Measurements from ENCODE around the gene CAMK4. TPM values are rescaled to one million over a fixed set of nuclear protein-coding genes. Genes with fewer than 3 reads are reported as not detected.

CAMK4 gene
- total RNA-seq, 2 donors from 2014 or later = 139 to 163 TPM

DNA sequence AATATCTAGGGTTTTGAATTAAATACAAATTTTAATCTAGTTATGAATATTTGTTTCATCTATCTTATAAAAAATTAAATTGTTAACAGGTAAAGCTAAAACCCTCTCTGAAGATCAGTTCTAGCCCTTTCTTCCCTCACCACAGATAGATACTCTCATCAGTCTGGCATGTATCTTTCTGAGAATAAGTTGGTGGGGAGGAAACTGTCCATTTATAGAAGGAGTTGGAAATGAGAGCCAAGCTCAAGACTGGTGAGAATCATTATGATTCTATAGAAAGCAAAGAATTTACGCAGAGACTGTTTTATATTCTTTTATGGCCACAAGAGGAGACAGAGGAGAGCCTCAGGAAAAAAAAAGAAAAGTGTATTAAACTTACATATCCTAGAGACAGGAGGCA lies 229.1 kb downstream of the CAMK4 start:
- H3K36me3 Mint-ChIP-seq (ENCODE audit: low read depth) = peaks cover 10% of the 10 kb centered on the region
- ATAC-seq (no peak), DNase-seq (no peak)
- H3K27me3 Mint-ChIP-seq = no peaks in the 10 kb centered on the region
- peaks cover 13% of the 10 kb centered on the region for H3K4me1 Mint-ChIP-seq
- H3K4me3 Mint-ChIP-seq = no peak overlapping the region
- no peaks in the 10 kb centered on the region for H3K9me3 ChIP-seq (ENCODE audit: control insufficient read depth, low read length, poor library complexity, severe bottlenecking)
- peak overlapping the region; percentile 32 for H3K27ac Mint-ChIP-seq

DNA sequence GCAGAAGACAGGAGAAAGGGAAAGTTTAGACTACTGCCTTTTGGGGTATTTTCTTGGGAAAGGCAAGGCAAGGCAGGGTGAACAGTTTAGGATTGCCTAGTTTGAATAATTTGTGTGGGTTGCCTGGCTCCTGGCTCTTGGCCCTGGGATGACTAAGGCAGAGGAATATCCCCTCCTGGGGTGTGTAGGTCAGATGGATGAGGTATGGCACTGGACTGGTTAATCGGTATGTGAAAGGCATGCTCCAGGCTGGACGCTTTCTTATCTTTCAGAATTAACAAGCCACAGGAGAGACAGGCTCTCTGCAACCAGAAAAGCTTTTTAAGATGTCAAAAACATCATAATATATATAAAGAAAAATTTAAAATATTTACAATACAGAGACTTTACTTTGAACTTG lies 229.6 kb downstream of the CAMK4 start:
- peak overlapping the region; percentile 32 for H3K27ac Mint-ChIP-seq

DNA sequence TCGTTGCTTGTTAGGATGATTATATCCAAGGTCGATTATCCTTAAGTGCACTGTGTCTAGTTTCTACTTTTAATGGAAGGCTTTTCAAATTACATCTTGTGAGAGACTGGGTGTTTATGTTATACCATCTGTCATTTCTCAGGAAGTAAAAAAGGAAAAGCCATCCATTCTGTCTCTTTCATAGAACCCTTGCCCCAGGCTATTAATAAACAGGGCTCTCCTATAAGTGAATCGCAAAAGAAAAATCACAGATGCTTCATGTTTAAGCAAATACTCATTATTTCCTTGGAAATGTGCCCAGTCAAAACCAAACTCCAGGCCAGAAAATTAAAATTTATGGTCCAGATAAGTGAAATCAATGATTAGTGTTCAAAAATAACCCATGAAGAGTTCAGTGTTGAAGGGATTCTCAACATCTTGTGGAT lies 230.0 kb downstream of the CAMK4 start:
- ATAC-seq = no peak
- Mint-ChIP-seq H3K36me3 (ENCODE audit: low read depth) (peaks cover 12% of the 10 kb centered on the region), H3K27ac (no peak overlapping the region)

More for the DNA sequence above, 229.6 kb downstream of the CAMK4 start:
- H3K9me3 ChIP-seq (ENCODE audit: control insufficient read depth, low read length, poor library complexity, severe bottlenecking) = no peaks in the 10 kb centered on the region
- Mint-ChIP-seq H3K4me3 (no peak overlapping the region), H3K4me1 (peaks cover 16% of the 10 kb centered on the region), H3K27me3 (no peaks in the 10 kb centered on the region), H3K36me3 (ENCODE audit: low read depth) (peaks cover 12% of the 10 kb centered on the region)
- DNase-seq (no peak), ATAC-seq (no peak)

DNA sequence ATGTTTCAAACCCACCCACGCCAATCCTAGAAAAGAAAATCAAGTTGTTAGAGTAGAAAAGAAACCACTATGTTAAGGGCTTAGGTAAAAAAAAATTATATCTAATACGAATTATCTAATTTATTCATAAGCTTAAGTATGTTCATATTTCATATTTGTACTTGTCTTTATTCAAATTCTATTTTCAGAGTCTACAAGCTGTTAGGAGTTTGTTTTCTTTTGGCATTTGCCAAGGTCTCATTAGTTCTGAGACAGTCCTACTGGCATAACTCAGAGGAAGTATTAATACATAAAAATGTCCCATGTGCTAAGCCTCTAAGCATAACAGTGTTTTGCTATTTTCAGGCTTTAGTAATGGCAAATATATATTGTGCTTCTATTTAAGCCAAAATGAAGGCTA lies 230.6 kb downstream of the CAMK4 start:
- DNase-seq (no peak), ATAC-seq (no peak)
- H3K27ac Mint-ChIP-seq = no peak overlapping the region
- no peaks in the 10 kb centered on the region for H3K27me3 Mint-ChIP-seq
- H3K4me1 Mint-ChIP-seq = peaks cover 18% of the 10 kb centered on the region
- no peaks in the 10 kb centered on the region for H3K9me3 ChIP-seq (ENCODE audit: control insufficient read depth, low read length, poor library complexity, severe bottlenecking)
- H3K4me3 Mint-ChIP-seq = no peak overlapping the region
- peaks cover 9% of the 10 kb centered on the region for H3K36me3 Mint-ChIP-seq (ENCODE audit: low read depth)

More for the DNA sequence above, 230.0 kb downstream of the CAMK4 start:
- H3K4me3 Mint-ChIP-seq = no peak overlapping the region
- H3K4me1 Mint-ChIP-seq = peaks cover 20% of the 10 kb centered on the region
- no peaks in the 10 kb centered on the region for H3K27me3 Mint-ChIP-seq
- H3K9me3 ChIP-seq (ENCODE audit: control insufficient read depth, low read length, poor library complexity, severe bottlenecking) = no peaks in the 10 kb centered on the region
- no peak for DNase-seq

DNA sequence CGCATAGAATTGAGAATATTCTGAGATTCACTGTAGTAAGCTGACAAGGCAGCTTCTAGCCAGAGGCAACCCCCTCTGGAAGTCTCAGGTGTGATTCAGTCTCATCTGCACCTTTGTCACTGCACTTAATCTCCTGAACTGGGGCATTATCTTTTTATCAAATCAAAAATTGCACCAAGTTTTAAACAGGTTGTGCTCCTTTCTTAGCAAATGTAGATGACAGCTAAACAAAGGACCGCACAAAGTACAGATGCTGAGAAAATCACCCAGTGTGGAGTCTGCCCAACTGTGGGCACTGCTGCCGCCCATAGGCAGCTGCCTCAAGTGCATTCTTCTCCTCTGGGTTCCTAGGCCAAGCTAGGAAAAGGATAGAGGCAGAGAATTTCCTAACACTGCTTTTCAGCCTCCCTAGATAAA lies 237.1 kb downstream of the CAMK4 start:
- no peaks in the 10 kb centered on the region for H3K9me3 ChIP-seq (ENCODE audit: control insufficient read depth, low read length, poor library complexity, severe bottlenecking)
- H3K27me3 Mint-ChIP-seq = no peaks in the 10 kb centered on the region
- no peak overlapping the region for H3K4me3 Mint-ChIP-seq
- ATAC-seq = no peak
- H3K4me1 Mint-ChIP-seq = peaks cover 12% of the 10 kb centered on the region
- DNase-seq = no peak
- peaks cover 14% of the 10 kb centered on the region for H3K36me3 Mint-ChIP-seq (ENCODE audit: low read depth)
- H3K27ac Mint-ChIP-seq = no peak overlapping the region

DNA sequence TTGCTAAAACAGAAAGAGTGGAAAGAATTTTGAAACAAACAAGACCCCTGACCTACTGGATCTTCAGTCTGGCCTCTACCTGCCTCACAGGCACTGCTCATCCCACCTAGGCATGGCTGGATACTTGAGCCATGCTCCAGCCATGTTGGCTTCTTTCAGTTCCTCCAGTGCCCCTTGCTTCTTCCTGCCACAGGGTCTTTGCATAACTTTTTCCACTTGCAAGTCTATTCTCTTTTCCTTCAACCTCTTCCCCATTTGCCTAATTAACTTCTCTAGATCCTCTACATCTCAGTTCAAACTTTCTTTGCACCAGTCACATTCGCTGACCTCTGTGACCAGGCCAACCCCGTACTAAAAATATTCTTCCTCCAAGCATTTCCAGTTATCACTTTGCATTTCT lies 237.8 kb downstream of the CAMK4 start:
- no peak overlapping the region for H3K4me3 Mint-ChIP-seq
- H3K27ac Mint-ChIP-seq = no peak overlapping the region
- DNase-seq (no peak), ATAC-seq (no peak)
- peaks cover 14% of the 10 kb centered on the region for H3K36me3 Mint-ChIP-seq (ENCODE audit: low read depth)
- no peaks in the 10 kb centered on the region for H3K9me3 ChIP-seq (ENCODE audit: control insufficient read depth, low read length, poor library complexity, severe bottlenecking)
- H3K4me1 Mint-ChIP-seq = peaks cover 12% of the 10 kb centered on the region
- no peaks in the 10 kb centered on the region for H3K27me3 Mint-ChIP-seq

DNA sequence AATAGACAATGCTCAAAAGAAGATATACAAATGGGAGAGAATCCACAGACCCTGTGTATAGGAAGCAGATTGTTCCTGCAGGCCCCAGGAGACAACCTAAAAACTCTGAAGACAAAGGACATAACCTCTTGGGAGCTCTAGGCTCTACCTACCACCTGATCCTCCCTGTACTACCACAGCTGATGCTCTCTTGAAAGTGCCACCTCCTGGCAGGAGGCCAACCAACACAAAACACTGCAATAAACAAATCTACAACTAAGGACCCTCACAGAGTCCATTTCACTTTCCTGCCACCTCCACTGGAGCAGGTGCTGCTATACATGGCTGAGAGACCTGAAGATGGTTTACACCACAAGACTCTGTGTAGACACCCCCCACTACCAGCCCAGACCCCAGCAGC lies 239.1 kb downstream of the CAMK4 start:
- Mint-ChIP-seq H3K27me3 (no peaks in the 10 kb centered on the region), H3K4me1 (peaks cover 12% of the 10 kb centered on the region), H3K4me3 (no peak overlapping the region), H3K27ac (peak overlapping the region; percentile 48), H3K36me3 (ENCODE audit: low read depth) (peaks cover 14% of the 10 kb centered on the region)
- no peak for DNase-seq
- no peak for ATAC-seq
- H3K9me3 ChIP-seq (ENCODE audit: control insufficient read depth, low read length, poor library complexity, severe bottlenecking) = no peaks in the 10 kb centered on the region

DNA sequence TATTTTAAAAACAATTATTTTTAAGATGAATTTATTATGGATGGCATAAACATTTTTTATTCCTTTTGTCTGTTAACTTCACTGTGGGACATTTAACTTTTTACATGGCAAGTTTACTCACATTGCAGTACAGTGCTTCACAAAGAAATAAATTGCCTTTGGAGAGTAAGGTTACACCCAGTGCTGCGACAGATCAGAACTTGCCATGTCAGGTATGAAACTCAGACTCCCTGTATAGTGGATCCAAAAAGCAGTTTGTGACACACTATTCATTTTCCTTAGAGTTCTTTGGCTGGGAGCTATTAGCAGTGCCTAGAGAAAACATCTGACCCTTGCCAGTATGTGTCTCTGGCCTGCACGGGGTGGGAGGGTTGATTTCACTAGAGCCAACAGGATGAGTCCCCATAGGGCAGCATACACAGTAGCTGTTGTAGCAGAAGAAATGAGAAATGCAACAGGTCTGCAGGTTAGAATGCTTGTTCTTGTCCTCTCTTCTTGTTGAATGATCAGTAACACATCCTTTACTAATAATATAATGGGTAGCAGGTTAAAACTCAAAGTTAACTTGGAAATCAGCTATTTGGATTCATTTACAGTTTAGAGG lies 245.2 kb downstream of the CAMK4 start:
- Mint-ChIP-seq H3K27ac (no peak overlapping the region), H3K4me1 (peaks cover 4% of the 10 kb centered on the region), H3K36me3 (ENCODE audit: low read depth) (peaks cover 2% of the 10 kb centered on the region), H3K27me3 (no peaks in the 10 kb centered on the region), H3K4me3 (no peak overlapping the region)
- H3K9me3 ChIP-seq (ENCODE audit: control insufficient read depth, low read length, poor library complexity, severe bottlenecking) = no peaks in the 10 kb centered on the region
- ATAC-seq (no peak), DNase-seq (no peak)

DNA sequence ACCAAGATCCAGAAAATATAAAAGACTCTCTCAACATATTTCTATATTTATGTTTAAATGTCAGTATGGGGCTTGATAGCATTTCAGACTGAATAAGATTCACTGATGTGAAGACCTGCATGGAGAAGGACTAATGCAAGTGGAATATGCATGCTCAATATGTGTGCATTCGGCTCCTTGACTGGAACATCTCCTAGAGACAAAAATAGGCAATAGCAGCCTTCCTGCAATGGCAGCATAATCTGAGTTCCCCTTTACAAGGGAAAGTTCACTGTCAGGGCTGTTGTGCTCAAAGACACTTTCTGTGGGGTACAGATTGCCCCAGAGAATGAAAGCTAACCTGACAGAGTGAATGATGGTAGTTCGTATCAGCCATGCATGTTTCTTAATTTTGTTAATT lies 245.7 kb downstream of the CAMK4 start:
- H3K9me3 ChIP-seq (ENCODE audit: control insufficient read depth, low read length, poor library complexity, severe bottlenecking) = no peaks in the 10 kb centered on the region
- Mint-ChIP-seq H3K27me3 (no peaks in the 10 kb centered on the region), H3K36me3 (ENCODE audit: low read depth) (peaks cover 2% of the 10 kb centered on the region), H3K4me1 (peaks cover 4% of the 10 kb centered on the region), H3K4me3 (no peak overlapping the region), H3K27ac (no peak overlapping the region)
- DNase-seq (no peak), ATAC-seq (no peak)

DNA sequence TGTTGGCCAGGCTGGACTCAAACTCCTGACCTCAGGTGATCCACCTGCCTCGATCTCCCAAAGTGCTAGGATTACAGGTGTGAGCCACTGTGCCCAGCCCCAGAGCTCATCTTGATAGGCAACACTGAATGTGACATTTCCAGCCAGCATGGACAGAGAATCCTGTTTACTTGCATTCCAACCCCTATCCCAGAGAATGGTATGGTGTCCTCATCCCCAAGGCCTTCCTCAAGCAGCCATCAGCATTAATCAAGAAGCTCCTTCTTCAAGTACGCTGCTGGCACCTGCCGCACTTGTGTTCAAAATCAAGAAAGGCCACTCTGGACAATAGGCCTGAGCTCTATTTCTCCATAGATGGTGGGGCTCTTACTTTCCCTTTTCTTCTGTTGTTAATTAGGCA lies 247.9 kb downstream of the CAMK4 start:
- DNase-seq = no peak
- Mint-ChIP-seq H3K4me1 (peaks cover 4% of the 10 kb centered on the region), H3K36me3 (ENCODE audit: low read depth) (peaks cover 7% of the 10 kb centered on the region), H3K4me3 (no peak overlapping the region), H3K27me3 (no peaks in the 10 kb centered on the region), H3K27ac (no peak overlapping the region)
- no peak for ATAC-seq
- H3K9me3 ChIP-seq (ENCODE audit: control insufficient read depth, low read length, poor library complexity, severe bottlenecking) = no peaks in the 10 kb centered on the region

DNA sequence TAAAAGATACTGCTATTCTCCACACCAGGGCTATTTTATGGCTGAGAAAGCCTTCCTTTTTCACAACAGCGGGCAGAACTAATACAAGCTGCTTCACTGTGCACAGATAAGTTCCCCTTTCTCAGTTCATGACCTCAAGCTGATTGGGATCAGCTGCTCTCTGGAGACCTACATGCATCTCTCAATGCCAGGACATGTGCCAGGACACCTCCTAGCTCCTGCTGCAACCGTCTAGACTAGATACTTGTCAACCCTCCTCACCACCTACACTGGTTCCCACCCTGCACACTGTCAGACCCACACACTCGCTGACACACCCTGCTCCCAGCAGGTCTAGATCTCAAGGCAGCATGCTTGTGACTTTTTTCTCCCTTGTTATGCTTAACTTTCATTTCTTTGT lies 248.4 kb downstream of the CAMK4 start:
- no peak for ATAC-seq
- no peak overlapping the region for H3K4me3 Mint-ChIP-seq
- peak overlapping the region; percentile 49 for H3K27ac Mint-ChIP-seq
- H3K27me3 Mint-ChIP-seq = no peaks in the 10 kb centered on the region
- no peaks in the 10 kb centered on the region for H3K9me3 ChIP-seq (ENCODE audit: control insufficient read depth, low read length, poor library complexity, severe bottlenecking)
- H3K4me1 Mint-ChIP-seq = peaks cover 4% of the 10 kb centered on the region
- H3K36me3 Mint-ChIP-seq (ENCODE audit: low read depth) = peaks cover 7% of the 10 kb centered on the region
- no peak for DNase-seq

DNA sequence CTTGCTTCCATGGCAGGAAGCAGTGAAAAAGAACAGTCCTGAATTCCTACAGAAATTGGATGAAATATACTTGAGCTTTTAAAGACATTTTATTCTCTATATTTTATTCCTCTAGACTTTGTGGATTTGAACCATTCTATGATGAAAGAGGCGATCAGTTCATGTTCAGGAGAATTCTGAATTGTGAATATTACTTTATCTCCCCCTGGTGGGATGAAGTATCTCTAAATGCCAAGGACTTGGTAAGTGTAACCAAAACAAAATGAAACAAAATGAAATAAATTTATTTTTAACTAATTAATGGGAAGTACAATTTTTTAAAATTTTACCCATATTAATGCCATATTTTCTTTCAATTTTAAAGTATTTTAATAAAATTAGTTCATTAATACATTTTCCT lies 254.1 kb downstream of the CAMK4 start:
- no peaks in the 10 kb centered on the region for H3K9me3 ChIP-seq (ENCODE audit: control insufficient read depth, low read length, poor library complexity, severe bottlenecking)
- H3K4me1 Mint-ChIP-seq = peaks cover 11% of the 10 kb centered on the region
- DNase-seq = no peak
- H3K27me3 Mint-ChIP-seq = no peaks in the 10 kb centered on the region
- peaks cover 18% of the 10 kb centered on the region for H3K36me3 Mint-ChIP-seq (ENCODE audit: low read depth)
- ATAC-seq = no peak
- H3K4me3 Mint-ChIP-seq = no peak overlapping the region
- H3K27ac Mint-ChIP-seq = peak overlapping the region; percentile 88

DNA sequence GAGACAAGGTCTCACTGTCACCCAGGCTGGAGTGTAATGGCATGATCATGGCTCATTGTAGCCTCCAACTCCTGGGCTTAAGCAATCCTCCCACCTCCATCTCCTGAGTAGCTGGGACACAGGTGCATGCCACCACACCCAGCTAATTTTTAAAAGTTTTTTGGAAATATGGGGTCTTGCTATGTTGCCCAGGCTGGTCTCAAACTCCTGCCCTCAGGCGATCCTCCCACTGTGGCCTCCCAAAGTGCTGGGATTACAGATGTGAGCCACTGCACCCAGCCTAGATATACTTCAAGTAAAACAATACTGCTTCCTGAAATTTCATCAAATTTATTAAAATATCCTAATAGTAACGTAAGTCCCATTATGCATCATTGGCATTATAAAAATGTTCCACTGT lies 254.7 kb downstream of the CAMK4 start:
- DNase-seq (no peak), ATAC-seq (no peak)
- Mint-ChIP-seq H3K27ac (no peak overlapping the region), H3K36me3 (ENCODE audit: low read depth) (peaks cover 18% of the 10 kb centered on the region), H3K4me3 (no peak overlapping the region), H3K4me1 (peaks cover 9% of the 10 kb centered on the region), H3K27me3 (no peaks in the 10 kb centered on the region)
- H3K9me3 ChIP-seq (ENCODE audit: control insufficient read depth, low read length, poor library complexity, severe bottlenecking) = no peaks in the 10 kb centered on the region

DNA sequence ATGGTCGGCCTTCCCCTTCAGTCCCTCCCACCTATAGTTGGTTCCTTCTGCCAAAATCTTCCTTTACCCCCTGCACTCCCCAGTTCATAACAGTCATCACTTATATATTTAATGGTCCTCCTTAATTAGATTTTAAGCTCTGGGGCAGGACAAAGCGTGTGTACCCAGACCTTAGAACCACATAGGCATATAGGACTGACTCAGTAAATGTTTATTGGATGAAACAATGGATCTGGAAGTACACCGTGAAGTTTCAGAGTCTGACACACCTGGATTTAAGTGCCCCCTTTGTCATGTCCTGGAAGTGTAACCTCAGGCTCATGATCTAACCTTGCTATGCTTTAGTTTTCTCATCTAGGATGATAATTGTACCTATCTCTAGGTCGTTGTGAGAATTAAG lies 256.2 kb downstream of the CAMK4 start:
- peaks cover 22% of the 10 kb centered on the region for H3K36me3 Mint-ChIP-seq (ENCODE audit: low read depth)
- H3K27ac Mint-ChIP-seq = peak overlapping the region; percentile 5
- H3K4me3 Mint-ChIP-seq = no peak overlapping the region

More for the DNA sequence above, 256.2 kb downstream of the CAMK4 start:
- no peaks in the 10 kb centered on the region for H3K27me3 Mint-ChIP-seq
- ATAC-seq = no peak
- peaks cover 9% of the 10 kb centered on the region for H3K4me1 Mint-ChIP-seq
- no peaks in the 10 kb centered on the region for H3K9me3 ChIP-seq (ENCODE audit: control insufficient read depth, low read length, poor library complexity, severe bottlenecking)
- no peak for DNase-seq
